GM19025 (cell line): Measurements from ENCODE around the gene STRN.
"Not testable (repeated sequence)": the region's sequence is repeated elsewhere in the genome, so short reads cannot be mapped to it uniquely, and the experiment has no call there.

ENCODE experiments used
- ATAC-seq: cut with Tn5 transposase; IDR thresholded peaks from one replicate; pipeline ENCODE4 v1.9.1; 2021; ENCODE audit warnings: mild to moderate bottlenecking, low read depth, moderate library complexity; ENCODE audit not compliant: unreplicated experiment

STRN gene, protein sequence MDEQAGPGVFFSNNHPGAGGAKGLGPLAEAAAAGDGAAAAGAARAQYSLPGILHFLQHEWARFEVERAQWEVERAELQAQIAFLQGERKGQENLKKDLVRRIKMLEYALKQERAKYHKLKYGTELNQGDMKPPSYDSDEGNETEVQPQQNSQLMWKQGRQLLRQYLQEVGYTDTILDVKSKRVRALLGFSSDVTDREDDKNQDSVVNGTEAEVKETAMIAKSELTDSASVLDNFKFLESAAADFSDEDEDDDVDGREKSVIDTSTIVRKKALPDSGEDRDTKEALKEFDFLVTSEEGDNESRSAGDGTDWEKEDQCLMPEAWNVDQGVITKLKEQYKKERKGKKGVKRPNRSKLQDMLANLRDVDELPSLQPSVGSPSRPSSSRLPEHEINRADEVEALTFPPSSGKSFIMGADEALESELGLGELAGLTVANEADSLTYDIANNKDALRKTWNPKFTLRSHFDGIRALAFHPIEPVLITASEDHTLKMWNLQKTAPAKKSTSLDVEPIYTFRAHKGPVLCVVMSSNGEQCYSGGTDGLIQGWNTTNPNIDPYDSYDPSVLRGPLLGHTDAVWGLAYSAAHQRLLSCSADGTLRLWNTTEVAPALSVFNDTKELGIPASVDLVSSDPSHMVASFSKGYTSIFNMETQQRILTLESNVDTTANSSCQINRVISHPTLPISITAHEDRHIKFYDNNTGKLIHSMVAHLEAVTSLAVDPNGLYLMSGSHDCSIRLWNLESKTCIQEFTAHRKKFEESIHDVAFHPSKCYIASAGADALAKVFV

DNA sequence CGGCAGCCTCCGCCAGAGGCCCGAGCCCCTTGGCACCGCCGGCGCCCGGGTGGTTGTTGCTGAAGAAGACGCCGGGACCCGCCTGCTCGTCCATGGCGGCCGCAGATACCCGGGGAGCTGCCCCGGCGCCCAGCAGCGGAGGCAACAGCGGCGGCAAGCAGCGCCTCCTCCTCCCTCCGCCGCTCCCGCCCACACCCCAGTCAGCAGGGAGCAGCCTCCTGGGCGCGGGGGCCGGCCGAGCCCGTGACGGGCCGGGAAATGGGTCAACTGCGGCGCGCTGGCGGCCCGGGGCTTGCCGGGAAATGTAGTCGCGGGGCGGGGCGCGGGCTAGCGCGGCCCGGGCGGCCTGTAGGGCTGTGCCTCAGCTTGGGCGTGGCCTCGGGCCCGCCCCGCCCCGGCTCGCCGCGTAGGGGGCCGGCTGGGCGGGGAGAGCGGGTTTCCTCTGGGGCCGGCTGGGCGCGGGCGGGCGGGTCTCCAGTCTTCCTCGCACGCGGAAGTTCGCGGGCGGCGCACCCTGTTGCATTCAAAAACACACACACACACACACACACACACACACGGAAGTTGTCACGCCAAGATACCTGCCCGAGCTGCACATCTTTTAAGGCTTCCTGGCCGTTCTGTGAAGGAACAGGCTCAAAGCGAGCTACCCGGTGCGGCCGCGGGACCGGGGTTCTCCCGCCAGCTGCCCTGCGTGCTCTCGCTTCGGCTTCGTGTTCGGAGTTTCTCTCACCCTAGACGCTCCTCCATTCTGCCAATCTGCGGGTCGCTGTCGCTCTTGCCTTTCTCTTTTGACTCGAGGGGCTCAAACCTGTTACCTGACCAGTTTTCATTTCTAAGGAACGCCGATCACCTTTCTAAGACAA is at the start of gene STRN:
Gene STRN (minus strand): TSS at position 167 of the 866 bp plus-strand sequence. CDS start 73 bp downstream, at position 94.
- ATAC-seq = peak; percentile 98

DNA sequence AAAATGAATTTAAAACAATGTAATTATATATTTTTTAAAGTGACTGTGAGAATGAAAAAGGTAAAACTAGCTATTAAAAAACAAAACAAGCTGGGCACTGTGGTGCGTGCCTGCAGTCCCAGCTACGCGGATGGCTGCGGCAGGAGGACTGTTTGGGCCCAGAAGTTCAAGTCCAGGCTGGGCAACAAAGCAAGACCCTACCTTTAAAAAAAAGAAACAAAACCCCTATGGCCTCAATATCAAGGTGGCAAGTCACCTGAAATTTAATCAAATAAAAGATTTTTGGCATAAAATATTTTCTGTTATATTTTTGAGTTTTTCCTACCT is 46.9 kb upstream of the STRN start:
- ATAC-seq = no peak

DNA sequence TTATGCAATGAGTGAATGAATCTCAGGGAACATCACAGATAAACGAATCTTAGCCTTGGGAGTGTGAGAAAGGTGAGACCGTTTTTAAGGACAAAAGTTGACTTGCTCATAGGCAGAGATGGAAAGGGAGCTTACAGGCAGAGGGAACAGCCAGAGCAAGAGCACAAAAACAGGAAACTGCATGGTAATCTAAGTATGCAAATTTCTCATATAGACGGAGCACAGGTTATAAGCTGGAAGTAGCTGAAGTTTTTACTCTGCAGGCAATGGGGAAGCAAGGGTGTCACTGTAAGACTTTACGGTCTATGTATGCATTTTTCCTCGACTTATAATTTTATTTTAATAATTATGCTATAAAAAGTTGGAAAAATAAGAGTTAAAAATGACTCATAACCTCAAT is 44.8 kb upstream of the STRN start:
- no peak for ATAC-seq

DNA sequence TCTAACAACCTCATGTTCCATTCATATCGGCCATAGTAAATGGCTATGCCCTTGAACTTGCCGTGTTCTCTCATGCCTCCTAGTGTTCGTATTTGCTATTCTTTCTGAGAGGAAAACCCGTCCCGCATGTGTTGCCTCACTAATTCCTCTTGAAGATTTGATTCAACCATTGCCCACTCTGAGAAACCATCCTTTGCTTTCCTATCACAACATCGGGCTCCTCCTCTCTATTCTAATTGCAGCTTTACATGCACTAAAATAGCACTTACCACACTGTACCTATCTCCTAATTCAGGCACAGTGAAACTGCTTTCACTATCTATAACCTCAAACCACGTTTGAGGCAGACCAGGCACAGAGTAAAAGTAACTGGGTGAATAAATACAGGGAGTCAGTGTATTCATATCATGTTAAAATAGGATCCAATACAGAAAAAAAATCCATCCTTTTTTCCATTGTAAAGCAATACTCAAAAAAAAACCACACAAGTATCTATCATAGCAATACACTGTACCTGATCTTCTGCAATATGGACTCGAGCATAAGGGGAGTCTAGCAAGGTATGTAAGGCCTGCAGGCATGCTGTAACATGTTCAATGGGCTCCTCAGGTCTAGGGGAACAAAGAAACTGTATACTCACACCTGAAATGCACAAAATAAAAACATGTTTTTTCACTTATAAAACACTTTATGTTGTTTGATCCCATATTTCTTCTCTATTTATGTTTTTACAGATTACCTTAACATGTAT is 39.0 kb upstream of the STRN start:
- peak; percentile 97 for ATAC-seq

DNA sequence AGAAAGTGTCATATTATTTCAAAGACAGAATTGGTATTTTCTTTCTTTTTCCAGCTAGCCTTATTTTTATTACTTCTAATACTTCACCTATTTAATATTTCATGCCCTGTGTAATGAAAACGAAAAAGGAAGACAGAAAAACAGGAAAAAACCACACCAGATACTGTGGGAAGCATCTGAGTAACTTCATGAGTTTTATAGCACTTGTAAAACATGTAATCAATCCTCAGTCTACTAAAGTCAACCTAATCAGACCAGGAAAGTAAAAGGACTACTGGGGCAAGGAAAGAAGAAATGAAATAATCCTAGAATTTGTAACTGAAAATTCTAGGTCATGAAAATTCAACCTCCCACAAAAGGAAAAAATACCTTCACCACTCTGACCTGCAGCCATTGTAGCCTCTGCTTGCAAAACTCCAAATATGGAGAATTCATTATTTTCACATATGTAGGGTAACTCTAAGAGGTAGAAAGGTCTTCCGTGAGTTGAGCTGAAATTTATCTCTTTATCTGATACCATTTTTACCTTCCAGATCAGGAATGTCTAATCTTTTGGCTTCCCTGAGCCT is 34.7 kb upstream of the STRN start:
- no peak for ATAC-seq

DNA sequence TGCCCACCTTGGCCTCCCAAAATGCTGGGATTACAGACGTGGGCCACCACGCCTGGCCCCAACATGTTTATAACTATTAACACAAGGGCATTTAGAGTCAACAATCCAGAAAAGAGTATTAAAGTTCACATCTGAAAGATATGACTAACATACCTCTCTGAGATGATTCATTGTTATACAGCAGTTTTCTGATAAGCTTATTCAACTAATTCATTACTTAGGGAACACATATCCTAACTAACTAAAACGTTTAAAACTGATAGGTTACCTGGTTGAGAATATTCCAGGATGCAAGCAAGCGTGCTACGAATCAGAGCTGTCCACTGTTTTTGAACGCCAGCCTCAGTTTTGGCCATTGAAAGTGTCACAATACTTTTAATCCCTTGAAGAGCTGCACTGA is 34.0 kb upstream of the STRN start:
- no peak for ATAC-seq

DNA sequence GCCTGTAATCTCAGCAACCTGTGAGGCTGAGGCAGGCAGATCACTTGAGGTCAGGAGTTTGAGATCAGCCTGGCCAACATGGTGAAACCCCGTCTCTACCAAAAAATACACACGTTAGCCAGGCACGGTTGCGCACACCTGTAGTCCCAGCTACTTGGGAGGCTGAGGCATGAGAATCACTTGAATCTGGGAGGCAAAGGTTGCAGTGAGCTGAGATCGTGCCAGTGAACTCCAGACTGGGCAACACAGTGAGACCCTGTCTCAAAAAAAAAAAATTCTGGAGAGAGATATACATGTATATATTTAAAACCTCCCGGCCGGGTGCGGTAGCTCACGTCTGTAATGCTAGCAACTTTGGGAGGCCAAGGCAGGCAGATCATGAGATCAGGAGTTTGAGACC is 33.1 kb upstream of the STRN start:
- ATAC-seq = not testable (repeated sequence)

DNA sequence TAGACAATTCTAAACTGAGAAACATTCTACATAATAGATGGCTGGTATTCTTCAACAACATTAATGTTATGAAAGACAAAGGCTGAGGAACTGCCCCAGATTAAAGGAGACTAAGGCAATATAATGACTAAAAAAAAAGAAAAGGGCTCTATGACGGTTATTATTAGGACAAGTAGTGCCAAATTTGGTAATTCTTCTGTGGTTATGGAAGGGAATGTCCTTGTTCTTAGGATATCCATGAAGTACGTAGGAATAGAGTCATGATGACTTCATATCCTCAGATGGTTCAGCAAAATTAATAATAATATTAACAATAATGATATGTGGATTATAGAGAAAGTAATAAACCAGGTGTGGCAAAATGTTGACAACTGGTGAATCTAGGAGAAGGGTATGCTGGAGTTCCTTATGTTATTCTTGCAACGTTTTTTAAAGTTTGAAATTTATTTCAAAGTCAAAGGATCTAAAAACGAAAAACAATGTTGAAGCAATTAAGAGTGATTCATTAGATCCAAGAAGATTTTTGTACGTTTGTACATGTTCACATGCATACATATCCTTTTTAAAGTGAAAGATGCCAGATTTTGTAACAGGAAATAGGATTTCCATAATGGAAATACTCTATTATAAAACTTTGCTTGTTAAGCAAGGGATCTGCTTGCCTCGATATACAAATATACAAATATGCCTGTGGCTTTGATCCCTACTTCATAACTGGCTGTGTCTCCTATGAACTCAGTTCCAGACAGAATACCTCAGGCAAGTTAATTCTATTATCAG is 27.7 kb upstream of the STRN start:
- no peak for ATAC-seq

DNA sequence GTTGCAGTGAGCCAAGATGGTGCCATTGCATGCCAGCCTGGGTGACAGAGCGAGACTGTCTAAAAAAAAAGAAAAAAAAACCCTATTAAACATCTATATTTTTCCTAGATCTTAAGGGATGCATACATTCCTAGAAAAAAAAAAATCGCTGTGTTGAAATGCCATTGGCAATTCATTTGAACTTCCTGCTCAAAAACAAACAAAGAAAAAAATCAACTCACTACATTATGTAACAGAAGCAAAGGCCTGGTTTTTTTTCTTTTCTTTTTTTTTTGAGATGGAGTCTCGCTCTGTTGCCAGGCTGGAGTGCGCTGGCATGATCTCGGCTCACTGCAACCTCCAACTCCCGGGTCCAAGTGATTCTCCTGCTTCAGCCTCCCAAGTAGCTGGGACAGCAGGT is 21.7 kb upstream of the STRN start:
- ATAC-seq = no peak

DNA sequence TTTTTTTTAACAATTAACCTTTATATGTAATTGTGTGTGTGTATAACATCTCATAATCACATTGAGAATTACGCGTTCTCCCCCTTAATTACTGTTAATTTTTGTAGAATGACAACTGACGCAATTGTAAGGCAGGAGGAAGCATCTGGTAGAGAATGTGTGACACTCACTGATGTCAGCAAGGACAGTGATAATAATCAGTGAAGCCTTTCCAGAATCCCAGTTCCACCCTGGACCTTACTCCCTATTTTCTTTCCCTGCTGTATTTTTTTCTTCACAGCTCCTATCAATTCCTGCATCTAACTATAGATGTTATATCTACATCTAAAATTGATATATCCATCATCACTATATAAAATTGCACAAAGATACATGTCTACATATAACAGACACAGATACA is 16.1 kb upstream of the STRN start:
- ATAC-seq = no peak

DNA sequence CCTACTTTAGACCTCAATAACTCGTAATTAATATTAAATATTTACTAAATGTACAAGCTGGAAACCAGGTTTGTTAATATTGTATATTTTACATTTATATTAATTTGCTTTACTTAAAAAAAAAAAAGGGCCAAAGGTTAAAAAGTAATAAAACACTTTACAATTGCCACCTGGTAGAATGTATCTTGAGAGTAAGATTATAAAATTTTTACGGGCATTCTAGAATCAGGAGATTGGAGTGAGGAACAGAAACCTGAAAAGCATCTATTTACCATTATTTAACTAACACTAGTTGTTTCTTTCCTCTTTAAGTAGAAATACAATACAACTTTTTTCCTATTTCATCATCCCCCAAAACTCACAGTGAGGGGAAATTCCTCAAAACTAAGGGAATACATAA is 15.6 kb upstream of the STRN start:
- no peak for ATAC-seq

DNA sequence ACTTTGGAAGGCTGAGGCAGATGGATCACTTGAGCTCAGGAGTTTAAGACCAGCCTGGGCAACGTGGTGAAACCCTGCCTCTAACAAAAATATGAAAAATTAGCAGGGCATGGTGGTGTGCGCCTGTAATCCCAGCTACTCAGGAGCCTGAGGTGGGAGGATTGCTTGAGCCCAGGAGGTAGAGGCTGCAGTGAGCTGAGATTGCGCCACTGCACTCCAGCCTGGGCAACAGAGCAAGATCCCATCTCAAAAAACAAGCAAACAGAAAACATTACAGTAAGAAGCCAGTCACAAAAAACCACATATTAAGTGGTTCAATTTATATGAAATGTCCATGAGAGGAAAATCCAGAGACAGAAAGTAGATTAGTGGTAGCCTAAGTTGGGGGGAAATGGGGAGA is 12.7 kb upstream of the STRN start:
- ATAC-seq = not testable (repeated sequence)

DNA sequence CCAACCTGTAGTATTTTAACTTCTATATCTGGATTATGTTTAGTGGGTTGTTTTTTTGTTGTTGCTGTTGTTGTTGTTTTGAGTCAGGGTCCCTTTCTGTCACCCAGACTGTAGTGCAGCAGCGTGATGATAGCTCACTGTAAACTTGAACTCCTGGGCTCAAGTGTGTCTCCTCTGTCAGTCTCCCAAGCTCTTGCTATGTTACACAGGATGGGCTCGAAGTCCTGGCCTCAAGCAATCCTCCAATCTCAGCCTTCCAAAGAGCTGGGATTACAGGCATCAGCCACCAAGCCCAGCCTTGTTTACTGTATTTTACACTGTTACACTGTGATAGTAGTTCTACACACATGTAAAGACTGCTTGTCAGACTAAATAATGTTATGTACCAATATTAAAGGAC is 9.7 kb upstream of the STRN start:
- ATAC-seq = no peak

DNA sequence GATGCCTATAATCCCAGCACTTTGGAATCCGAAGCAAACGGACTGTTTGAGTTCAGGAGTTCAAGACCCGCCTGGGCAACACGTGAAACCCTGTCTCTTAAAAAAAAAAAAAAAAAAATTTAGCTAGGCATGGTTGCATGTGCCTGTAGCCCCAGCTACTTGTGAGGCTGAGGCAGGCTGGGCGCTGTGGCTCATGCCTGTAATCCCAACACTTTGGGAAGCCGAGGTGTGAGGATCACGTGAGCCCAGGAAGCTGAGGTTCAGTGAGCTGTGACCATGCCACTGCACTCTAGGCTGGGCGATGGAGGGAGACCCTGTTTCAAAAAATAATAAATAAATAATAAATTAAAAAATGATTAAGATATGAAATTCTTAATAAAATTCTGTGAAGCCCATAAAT is 9.0 kb upstream of the STRN start:
- ATAC-seq = no peak

DNA sequence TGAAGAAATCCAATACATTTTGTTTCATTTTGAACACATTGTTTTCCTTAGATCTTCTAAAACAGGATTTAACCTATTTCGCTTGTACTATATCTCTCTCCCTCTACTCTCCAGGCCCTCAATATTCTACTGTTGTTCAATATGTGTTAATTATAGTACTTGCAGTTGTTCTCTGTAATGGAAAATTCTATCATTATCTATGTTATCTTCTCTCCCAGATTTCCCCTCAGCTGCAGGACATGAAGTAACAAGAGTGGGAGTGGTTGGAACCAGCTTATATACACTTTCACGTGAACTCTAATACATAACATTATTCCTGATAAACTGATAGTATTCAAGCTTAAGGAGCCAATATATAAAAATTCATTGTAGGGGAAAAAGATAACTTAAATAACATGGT is 7.0 kb upstream of the STRN start:
- ATAC-seq = no peak

DNA sequence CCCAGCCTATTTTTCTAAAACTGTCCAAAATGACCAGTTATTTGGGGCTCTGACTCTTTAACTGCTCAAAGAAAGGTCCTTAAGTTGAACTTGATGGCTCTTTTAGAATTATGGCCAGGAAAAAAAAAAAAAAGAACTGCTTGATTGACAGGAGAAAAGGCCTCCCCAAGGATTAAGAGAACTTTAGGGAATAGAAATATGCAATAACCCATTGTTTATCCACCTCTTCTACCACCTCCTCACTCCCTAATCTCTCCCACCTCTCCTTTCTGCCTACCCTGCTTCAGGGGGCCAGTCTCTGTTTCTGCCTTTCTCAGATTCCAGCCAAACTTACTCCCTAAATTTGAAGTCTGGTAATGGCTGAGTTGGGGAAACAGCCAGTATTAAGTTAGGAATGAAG is 5.7 kb upstream of the STRN start:
- ATAC-seq = no peak

DNA sequence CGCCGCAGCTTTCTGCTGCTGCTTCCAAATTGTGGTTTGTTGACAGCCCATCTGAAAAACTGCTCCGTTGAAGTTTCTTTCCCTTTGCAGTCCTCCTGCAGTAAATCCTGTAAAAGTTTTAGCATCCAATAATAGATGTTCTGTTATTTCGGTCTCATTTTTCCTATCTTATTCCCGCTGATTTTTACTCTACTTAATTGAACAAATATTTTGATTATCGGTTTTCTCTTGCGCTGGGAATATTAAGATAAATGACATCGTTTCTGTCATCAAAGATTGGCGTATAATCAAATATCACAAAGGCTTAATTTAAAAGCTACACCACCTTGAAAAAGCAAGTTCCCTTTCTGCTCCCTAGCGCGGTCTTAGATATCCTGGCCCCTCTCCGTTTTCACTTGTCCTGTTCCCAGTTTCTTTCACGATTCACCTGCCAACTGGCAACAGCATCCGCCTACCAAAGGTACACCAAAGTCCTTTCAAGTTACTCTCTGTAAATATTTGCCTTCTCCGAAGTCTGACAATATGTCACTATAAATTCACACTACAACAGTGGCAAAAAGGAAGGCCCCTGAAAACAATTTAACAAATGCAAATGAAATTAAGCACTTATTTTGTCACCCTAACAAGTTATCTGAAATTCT is 1.0 kb upstream of the STRN start:
- no peak for ATAC-seq

DNA sequence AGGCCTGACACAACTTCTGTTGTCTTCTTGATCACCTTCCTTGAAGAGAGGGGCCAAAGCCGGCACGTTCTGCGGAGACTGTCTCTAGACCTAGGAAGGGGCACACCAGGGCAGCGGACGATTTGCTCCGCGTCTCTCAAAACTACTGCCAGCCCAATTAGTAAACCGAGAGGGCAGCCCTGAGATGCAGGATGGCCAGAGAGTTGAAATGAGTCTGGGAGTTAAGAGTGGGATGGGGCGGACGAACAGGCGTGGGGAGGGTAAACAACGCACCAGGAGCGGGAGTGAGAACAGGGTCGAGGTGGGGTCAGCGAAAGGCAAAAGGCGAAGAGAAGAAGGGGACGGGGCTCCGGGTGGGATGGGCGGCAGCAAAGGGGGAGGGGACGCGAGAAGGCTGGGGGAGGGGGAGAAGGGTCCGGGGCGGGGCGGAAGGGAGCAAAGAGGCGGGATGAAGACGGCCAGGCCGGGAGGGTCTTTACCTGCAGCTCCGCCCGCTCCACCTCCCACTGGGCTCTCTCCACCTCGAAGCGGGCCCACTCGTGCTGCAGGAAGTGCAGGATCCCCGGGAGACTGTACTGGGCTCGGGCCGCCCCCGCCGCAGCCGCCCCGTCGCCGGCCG is 476 bp downstream of the STRN start:
- peak; percentile 25 for ATAC-seq
